GM21786 (cell line): ENCODE results near the gene LACTB.
"Not testable (repeated sequence)": the region's sequence is repeated elsewhere in the genome, so short reads cannot be mapped to it uniquely, and the experiment has no call there.

ENCODE experiments used
- ATAC-seq: cut with Tn5 transposase; IDR thresholded peaks from one replicate; pipeline ENCODE4 v1.9.1; 2021; ENCODE audit not compliant: unreplicated experiment

LACTB gene

DNA sequence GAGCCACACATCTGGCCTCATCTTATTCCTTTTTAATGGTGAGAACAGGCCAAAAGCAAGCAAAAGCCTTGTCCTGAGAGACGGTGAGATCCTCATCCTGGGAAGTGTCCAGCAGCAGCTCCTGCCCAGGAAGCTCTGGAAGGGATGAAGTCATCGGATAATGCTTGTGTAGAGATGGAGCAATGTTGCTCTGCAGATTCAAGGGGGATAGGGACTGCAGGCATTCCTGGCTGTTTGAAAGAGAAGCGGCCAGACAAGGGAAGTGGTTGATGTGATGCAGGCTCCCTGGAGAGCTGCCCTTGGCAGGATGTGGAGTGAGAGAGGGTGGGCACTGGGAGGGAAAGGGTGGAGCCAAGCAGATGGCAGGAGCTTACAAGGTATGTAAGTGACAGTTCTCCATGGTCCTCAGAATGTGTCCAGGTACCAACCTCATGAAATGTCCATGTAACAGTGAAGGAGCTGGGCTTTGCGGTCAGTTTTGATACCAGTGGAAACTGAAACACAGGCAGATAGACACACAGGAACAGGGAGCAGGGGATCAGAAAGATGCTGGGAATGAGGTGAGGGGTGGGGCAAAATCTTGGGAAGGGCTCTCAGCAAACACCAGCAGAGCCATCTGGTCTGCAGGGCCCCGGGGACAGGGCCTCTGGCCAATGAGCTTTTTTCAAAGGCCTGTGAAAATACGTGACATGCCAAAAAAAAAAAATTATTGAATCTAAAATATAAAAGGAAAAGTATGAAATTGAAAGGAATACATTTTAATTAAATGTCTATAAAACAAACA lies 32.2 kb upstream of the LACTB start:
- no peak for ATAC-seq

DNA sequence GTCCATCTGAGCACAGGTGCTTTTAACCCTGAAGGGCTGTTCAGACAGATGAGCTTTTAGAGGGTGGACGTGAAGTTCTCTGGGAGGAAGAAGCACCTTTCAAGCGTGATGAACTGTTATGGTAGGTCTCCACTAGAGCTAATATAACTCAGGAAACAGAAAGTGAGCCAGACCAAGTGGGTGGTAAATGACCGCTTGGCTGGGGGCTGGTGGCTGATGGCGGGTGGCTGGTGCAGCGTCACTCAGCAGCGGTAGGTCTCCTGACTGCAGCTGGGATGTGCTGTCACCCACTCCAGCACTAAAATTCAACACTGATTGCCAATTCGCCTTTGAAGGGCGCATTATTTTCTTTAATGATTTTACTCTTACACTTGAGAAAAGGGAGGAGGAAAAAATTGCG lies 31.2 kb upstream of the LACTB start:
- ATAC-seq, result no peak

DNA sequence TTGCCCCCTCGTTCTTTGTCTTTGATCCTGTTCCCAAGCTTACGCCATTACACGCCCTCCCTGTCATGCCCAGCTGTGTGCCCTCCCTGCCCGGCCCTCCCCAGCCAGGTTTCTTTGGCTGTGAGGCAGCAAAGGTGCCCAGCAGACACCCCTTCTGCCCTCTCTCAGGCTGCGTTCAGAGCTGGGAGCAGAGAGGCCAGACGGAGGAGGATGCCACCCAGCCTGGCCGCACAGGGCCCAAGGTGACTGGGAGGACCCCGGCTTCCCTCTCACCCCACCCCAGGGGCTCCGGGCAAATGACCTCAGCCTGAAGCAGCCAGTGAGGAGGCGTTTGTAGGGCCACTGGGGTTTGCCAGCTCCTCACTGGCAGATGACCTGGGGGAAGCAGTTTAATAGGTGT lies 30.8 kb upstream of the LACTB start:
- no peak for ATAC-seq

DNA sequence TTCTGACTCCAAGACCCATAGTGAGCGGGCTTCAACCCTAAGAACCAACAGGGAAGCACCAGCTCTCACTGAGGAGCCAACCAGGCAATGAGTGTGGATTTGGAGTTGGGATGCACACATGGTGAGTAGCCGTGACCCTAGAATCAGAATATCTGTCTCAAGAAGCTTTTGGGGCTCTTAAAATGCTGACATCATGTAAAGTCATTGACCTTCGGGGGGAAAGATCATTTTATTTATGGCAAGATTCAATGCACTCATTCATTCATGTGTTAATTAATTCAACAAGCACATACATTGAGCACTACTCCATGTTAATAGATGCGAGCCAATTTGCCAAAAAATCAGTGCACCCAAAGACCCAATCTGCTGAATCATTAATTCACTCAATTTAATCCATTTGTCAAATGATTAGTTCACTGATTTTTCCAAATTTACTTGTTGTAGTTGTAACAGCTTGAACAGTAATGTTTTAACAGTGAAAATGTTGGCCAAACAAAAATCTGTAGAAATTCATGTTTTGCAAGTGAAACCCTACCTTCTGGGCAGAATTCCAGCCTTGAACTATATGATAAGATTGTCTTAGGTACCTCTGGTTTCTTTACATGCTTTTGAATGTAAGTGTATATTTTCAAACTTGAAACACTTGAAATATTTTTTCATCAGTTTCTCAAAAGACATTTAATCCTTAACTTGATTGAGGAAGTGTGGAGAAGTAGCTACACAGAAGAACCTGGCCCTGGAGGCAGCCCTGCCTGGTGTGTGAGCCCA lies 29.8 kb upstream of the LACTB start:
- ATAC-seq, result no peak

DNA sequence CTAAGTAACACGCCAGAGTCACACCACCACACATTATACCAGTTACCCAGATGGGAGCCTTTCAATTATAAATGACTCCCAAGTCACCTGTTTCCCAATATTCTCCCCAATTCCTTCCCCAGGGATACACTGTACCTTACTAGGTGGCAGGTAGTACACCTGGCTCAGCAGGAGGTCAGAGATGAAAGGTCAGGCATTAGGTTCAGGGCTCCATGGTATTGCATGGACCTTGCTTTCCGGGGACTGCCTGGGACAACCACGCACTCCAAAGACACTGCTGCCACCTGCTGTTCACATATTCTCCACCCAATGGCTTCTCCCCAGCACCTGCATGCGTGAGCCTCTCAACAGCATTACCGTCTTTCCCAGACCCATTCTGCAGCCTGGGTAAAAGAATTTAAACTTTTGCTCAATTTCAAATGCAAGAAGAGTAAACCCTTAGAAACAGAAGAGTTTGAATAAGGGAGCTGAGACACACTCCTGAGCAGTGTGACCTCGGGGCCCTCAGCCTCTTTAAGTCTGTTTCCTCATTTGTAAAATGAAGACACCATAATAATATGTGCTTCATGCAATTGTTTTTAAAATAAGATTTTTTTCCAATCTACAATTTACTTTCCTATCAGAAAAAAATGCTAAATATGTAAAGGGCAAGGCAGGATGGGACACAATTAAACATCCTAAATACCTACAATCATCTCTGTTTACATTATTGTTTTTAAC lies 28.0 kb upstream of the LACTB start:
- ATAC-seq, result peak; percentile 53

DNA sequence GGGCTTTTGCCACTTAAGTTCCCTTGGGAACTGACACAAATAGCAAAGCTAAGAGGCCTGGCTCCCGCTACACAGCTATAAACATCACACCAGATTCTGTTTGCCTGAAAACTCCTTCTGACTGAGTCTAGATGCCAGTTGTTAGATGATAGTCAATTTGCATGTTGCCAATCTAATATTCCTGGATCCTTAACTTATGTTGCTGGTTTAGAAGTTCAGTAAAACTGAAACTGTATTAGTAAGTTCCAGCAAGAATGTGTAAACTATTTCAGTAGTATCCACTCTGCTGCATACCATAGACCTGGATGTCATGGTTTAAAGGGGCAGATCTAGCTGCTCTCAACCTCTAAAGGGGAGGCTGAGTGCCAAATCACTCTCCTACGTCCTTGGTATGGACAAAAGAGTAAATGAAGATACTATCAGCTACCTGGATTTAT lies 27.1 kb upstream of the LACTB start:
- ATAC-seq, result no peak

DNA sequence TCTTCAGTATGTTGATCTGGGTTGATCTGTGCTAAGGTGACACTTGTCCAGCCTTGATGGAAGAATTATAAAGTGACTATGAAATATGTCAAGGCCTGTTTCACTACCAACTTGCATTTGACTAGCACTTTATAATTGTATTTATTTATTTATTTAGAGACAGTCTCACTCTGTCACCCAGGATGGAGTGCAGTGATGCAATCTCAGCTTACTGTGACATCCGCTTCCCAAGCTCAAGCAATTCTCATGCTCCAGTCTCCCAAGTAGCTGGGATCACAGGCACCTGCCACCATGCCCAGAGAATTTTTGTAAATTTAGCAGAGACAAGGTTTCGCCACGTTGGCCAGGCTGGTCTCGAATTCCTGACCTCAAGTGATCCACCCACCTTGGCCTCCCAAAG lies 25.5 kb upstream of the LACTB start:
- no peak for ATAC-seq

DNA sequence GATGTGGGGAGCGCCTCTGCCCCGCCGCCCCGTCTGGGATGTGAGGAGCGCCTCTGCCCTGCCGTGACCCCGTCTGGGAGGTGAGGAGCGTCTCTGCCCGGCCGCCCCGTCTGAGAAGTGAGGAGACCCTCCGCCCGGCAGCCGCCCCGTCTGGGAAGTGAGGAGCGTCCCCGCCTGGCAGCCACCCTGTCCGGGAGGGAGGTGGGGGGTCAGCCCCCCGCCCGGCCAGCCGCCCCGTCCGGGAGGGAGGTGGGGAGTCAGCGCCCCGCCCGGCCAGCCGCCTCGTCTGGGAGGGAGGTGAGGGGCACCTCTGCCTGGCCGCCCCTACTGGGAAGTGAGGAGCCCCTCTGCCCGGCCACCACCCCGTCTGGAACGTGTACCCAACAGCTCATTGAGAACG lies 22.8 kb upstream of the LACTB start:
- not testable (repeated sequence) for ATAC-seq

DNA sequence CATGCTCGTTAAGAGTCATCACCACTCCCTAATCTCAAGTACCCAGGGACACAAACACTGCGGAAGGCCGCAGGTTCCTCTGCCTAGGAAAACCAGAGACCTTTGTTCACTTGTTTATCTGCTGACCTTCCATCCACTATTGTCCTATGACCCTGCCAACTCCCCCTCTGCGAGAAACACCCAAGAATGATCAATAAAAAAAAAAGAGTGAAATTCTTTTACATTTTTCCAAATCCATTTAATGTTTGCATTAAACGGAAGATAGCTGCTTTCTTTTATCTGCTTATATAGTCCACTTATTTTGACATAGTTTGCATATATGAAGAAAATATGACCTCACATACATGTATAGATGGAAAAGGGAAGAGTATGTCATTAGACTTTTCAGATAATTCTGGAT lies 22.1 kb upstream of the LACTB start:
- not testable (repeated sequence) for ATAC-seq

DNA sequence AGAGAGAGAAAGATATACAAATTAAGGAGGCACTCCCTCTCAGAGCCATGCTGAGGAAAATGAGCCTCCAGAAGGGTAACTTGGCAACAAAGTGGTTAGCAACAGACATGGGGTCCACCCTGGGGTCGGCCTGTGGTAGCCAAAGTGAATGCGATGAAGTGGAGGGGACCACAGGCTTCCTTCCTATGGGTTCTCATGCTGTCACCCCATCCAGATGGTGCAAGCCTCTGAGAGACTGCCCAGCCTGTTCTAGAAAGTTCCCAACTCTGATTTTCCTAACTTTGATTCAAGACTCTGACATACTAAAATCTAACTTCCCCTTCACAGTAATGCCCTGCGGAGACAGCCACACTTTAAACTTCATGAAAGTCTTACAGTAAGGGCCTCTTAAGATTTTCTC lies 18.2 kb upstream of the LACTB start:
- ATAC-seq, result no peak

DNA sequence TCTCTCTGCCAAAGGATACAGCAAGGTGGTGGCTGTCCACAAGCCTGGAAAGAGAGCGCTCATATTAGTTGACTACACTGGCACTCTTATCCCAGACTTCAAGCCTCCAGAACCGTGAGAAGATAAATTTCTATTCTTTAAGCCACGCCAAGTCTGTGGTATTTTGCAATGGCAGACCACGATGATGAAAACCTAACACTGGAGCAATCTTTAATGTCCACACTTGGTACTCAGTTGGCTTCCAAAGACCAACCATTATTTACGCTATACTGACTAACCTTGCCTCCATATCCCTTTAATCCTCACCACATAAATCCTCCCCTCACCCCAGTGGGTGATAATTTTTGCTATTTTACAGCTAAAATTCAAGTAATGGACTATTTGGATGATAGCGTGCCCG lies 16.9 kb upstream of the LACTB start:
- ATAC-seq, result no peak

DNA sequence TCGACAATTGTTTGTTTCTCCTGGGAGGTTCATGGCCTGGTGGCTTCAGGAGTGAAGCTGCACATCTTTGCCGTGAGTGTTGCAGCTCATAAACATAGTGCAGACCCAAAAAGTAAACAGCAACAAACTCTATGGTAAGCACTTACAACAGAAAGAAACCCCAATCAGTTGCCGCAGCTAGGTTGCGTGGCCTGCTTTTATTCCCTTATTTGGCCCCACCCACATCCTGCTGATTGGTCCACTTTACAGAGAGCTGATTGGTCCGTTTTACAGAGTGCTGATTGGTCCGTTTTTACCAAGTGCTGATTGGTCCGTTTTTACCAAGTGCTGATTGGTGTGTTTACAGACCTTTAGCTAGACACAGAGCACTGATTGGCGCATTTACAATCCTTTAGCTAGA lies 16.3 kb upstream of the LACTB start:
- not testable (repeated sequence) for ATAC-seq

DNA sequence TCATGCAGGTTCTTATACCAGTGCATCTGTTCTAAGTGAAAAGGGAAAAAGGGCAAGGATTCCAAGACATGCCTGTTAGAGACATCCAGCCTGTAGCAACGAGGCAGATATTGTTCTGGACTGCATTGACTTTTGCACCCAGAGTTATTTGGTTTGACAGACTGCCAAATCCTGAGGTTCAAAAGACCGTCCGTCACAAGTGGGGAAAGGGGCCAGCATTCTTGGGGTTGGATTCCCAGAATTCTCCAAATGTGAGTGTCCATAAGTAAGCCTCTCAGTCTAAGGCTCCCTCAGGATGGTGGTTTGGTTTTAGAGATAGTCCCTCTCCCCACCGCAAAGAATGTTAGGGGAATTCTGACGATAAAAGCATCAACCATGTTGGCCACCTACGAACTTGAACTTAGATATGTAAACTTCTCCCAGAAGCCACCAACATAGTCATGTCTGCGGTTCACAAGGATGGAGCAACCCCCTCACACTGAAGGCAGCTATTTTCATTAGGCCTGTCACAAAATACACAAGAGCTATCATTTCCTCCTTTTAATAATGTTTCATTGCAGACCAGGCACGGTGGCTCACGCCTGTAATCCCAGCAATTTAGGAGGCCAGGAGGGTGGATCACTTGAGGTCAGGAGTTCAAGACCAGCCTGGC lies 13.6 kb upstream of the LACTB start:
- ATAC-seq, result no peak

DNA sequence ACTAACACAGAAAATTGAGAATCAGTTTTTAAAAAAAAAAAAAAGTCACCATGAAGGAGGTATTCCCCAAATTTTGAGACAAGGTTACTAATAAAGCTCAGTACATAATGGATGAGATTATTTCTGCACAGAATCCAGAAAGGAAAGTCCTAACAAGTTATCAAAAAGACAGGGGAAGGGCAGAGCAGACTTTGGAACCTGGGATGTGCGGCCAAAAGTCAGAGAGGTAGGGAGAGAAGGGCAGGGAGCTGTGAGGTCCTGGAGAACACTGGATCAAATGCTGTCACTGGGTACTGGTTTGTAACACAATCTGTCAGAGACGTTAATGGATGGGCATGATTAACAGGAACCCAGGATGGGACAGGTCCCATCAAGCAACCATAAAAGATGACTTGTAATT lies 12.2 kb upstream of the LACTB start:
- ATAC-seq, result no peak

DNA sequence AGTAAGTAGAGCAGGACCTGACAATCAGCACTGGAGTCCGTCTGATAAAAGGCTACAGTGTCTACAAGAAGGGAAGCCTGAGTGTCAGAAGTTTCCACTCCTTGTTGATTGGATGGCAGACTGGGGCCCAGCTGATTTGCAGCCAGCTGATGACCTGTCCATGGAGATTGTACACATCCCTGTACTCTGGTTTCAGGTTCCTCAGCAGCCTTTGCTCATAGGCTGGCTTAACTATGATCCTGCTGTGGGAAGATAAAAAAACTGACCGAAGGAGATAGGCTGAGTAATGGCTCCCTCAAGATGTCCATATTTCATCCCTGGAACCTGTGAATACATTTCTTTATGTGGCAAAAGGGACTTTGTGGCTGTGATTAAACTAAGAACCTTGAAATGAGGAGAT lies 11.7 kb upstream of the LACTB start:
- ATAC-seq, result no peak

DNA sequence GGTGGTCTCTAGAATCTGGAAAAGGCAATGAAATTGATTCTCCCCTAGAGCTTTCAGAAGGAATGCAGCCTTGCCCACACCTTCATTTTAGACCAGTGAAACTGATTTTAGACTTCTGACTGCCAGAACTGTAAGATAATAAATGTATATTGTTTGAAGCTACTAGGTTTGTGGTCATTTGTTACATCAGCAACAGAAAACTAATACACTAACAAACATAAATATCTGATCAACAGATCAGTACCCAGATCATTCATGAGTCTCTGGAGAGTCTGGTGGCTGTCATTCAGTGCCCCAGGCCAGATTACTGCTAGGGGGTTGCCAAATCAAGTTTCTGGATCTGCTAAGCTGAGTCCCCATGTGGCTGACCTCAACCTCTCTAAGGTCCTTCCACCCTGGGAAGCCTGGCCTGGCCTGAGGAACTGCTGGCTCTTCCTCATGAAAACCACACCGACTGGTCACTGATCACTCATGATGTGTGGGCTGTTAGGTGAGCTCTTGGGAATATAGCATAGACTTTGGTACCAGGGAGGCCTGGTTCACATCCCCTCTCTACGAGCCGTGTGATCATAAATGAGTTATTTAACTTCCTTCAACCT lies 11.1 kb upstream of the LACTB start:
- no peak for ATAC-seq

DNA sequence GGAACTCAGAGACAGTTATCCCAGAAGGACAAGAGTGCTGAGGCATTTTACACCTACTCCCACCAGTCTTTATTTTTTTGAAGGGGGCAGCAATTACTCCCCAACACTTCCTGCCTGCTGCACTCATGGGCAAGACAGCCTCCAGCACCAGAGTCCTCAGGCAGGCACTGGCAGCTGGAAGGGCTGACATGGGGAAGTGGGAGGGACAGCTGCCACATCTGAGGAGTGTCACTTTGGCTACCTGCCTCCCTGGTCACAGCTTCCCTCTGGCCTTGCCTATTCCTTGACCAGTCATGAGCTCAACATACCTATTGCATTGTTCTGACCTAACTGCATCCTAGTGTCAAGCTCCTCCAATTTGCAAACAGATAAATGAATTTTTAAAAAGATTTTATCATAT lies 10.2 kb upstream of the LACTB start:
- no peak for ATAC-seq

DNA sequence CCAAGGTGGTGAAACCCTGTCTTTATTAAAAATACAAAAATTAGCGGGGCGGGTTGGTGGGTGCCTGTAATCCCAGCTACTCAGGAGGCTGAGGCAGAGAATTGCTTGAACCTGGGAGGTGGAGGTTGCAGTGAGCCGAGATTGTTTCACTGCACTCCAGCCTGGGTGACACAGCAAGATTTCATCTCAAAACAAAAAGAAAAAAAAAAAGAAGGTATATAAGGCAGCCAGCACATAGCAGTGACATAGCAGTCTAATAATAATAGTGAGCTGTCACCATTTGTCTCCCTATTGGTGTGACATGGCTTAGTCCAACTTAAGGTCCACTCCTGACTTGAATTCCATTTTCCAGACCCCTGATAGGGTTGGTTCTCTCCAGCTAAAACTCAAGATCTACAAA lies 8.8 kb upstream of the LACTB start:
- ATAC-seq, result no peak

DNA sequence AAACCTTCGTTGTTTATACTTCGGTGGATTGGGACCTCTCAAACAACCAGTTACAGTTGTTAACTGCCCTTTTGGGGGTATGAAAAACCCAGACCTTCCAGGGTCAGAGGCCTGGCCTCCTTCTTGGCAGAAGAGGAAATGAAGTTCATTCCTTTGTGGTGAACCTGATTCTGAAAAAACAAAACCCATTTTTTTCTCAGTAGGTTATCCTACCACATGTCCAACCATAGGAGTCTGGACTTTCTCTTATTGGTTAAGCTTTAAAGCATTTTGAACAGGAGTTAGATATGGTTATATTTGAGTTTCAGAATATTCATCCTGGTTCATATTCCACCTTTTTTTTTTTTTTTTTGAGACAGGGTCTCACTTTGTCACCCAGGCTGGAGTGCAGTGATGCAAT lies 7.2 kb upstream of the LACTB start:
- no peak for ATAC-seq

DNA sequence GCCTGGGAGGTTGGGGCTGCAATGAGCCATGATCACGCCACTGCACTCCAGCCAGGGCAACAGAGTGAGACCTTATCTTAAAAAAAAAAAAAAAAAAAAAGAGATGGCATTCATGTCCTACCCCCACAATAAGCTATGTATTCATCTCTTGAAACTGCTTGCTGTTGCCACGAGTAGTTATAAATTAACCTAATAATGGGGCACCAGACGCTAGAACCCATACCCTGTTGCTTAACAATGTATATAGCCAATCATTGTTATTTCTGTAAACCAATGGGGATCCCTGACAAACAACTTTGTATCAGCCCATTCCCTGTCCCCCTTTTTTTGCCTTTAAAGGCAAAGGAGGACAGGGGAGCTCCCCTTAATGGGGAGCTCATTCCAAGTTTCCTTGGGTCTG lies 2.8 kb upstream of the LACTB start:
- no peak for ATAC-seq
